Measurements from ENCODE around the gene SDHC.

The SDHC gene

GRCh38 chr1:161287482-161288054 lies 26.6 kb upstream of the SDHC start:
- H3K27me3 ChIP-seq (ENCODE audit: control insufficient read depth in 1 of 2, insufficient read depth in 2 of 2, low read length in 2 of 2): no peaks in the 10 kb centered on the region
- H3K4me3 ChIP-seq (ENCODE audit: low read depth in 1 of 2, low read length in 2 of 2): no peak overlapping the region
- no peaks in the 10 kb centered on the region for H3K9me3 ChIP-seq (ENCODE audit: control insufficient read depth in 1 of 2, low read length in 2 of 2)

GRCh38 chr1:161290779-161291178 lies 23.4 kb upstream of the SDHC start:
- no peak overlapping the region for H3K4me3 ChIP-seq (ENCODE audit: low read depth in 1 of 2, low read length in 2 of 2)
- H3K27me3 ChIP-seq (ENCODE audit: control insufficient read depth in 1 of 2, insufficient read depth in 2 of 2, low read length in 2 of 2): no peaks in the 10 kb centered on the region
- no peaks in the 10 kb centered on the region for H3K9me3 ChIP-seq (ENCODE audit: control insufficient read depth in 1 of 2, low read length in 2 of 2)
- H3K36me3 ChIP-seq (ENCODE audit: control insufficient read depth in 1 of 2, insufficient read depth in 2 of 2, low read length in 2 of 2): no peaks in the 10 kb centered on the region
- peaks cover 0 to 7% of the 10 kb centered on the region in 2 donors for H3K4me1 ChIP-seq (ENCODE audit: control insufficient read depth in 1 of 2, insufficient read depth in 2 of 2, low read length in 2 of 2)
- no peak overlapping the region for H3K27ac ChIP-seq (ENCODE audit: low read depth, low read length)
- no peak overlapping the region for H3K9ac ChIP-seq (ENCODE audit: low read depth in 1 of 2, low read length in 2 of 2)

More at GRCh38 chr1:161287482-161288054, 26.6 kb upstream of the SDHC start:
- H3K4me1 ChIP-seq (ENCODE audit: control insufficient read depth in 1 of 2, insufficient read depth in 2 of 2, low read length in 2 of 2): peaks cover 0 to 7% of the 10 kb centered on the region in 2 donors
- H3K36me3 ChIP-seq (ENCODE audit: control insufficient read depth in 1 of 2, insufficient read depth in 2 of 2, low read length in 2 of 2): no peaks in the 10 kb centered on the region
- no peak overlapping the region for H3K9ac ChIP-seq (ENCODE audit: low read depth in 1 of 2, low read length in 2 of 2)
- H3K27ac ChIP-seq (ENCODE audit: low read depth, low read length): no peak overlapping the region

GRCh38 chr1:161297415-161297814 lies 16.8 kb upstream of the SDHC start:
- H3K4me3 ChIP-seq (ENCODE audit: low read depth in 1 of 2, low read length in 2 of 2): no peak overlapping the region
- H3K36me3 ChIP-seq (ENCODE audit: control insufficient read depth in 1 of 2, insufficient read depth in 2 of 2, low read length in 2 of 2): no peaks in the 10 kb centered on the region
- no peaks in the 10 kb centered on the region for H3K9me3 ChIP-seq (ENCODE audit: control insufficient read depth in 1 of 2, low read length in 2 of 2)
- H3K27ac ChIP-seq (ENCODE audit: low read depth, low read length): no peak overlapping the region
- no peaks in the 10 kb centered on the region for H3K27me3 ChIP-seq (ENCODE audit: control insufficient read depth in 1 of 2, insufficient read depth in 2 of 2, low read length in 2 of 2)
- H3K4me1 ChIP-seq (ENCODE audit: control insufficient read depth in 1 of 2, insufficient read depth in 2 of 2, low read length in 2 of 2): no peaks in the 10 kb centered on the region
- H3K9ac ChIP-seq (ENCODE audit: low read depth in 1 of 2, low read length in 2 of 2): no peak overlapping the region

GRCh38 chr1:161298116-161298515 lies 16.1 kb upstream of the SDHC start:
- Histone ChIP-seq H3K36me3 (ENCODE audit: control insufficient read depth in 1 of 2, insufficient read depth in 2 of 2, low read length in 2 of 2) (no peaks in the 10 kb centered on the region), H3K4me1 (ENCODE audit: control insufficient read depth in 1 of 2, insufficient read depth in 2 of 2, low read length in 2 of 2) (no peaks in the 10 kb centered on the region), H3K4me3 (ENCODE audit: low read depth in 1 of 2, low read length in 2 of 2) (no peak overlapping the region), H3K9ac (ENCODE audit: low read depth in 1 of 2, low read length in 2 of 2) (no peak overlapping the region), H3K27me3 (ENCODE audit: control insufficient read depth in 1 of 2, insufficient read depth in 2 of 2, low read length in 2 of 2) (no peaks in the 10 kb centered on the region), H3K27ac (ENCODE audit: low read depth, low read length) (no peak overlapping the region), H3K9me3 (ENCODE audit: control insufficient read depth in 1 of 2, low read length in 2 of 2) (no peaks in the 10 kb centered on the region)

GRCh38 chr1:161299347-161299746 lies 14.8 kb upstream of the SDHC start:
- no peak overlapping the region for H3K27ac ChIP-seq (ENCODE audit: low read depth, low read length)
- no peak overlapping the region for H3K9ac ChIP-seq (ENCODE audit: low read depth in 1 of 2, low read length in 2 of 2)
- H3K4me1 ChIP-seq (ENCODE audit: control insufficient read depth in 1 of 2, insufficient read depth in 2 of 2, low read length in 2 of 2): peaks cover 3 to 6% of the 10 kb centered on the region in 2 donors
- H3K9me3 ChIP-seq (ENCODE audit: control insufficient read depth in 1 of 2, low read length in 2 of 2): no peaks in the 10 kb centered on the region
- no peaks in the 10 kb centered on the region for H3K36me3 ChIP-seq (ENCODE audit: control insufficient read depth in 1 of 2, insufficient read depth in 2 of 2, low read length in 2 of 2)
- H3K4me3 ChIP-seq (ENCODE audit: low read depth in 1 of 2, low read length in 2 of 2): no peak overlapping the region
- no peaks in the 10 kb centered on the region for H3K27me3 ChIP-seq (ENCODE audit: control insufficient read depth in 1 of 2, insufficient read depth in 2 of 2, low read length in 2 of 2)

- Histone ChIP-seq H3K4me3 (ENCODE audit: low read depth in 1 of 2, low read length in 2 of 2) (no peak overlapping the region), H3K27ac (ENCODE audit: low read depth, low read length) (no peak overlapping the region), H3K9ac (ENCODE audit: low read depth in 1 of 2, low read length in 2 of 2) (no peak overlapping the region), H3K4me1 (ENCODE audit: control insufficient read depth in 1 of 2, insufficient read depth in 2 of 2, low read length in 2 of 2) (peaks cover 8 to 13% of the 10 kb centered on the region in 2 donors), H3K36me3 (ENCODE audit: control insufficient read depth in 1 of 2, insufficient read depth in 2 of 2, low read length in 2 of 2) (no peaks in the 10 kb centered on the region), H3K9me3 (ENCODE audit: control insufficient read depth in 1 of 2, low read length in 2 of 2) (no peaks in the 10 kb centered on the region), H3K27me3 (ENCODE audit: control insufficient read depth in 1 of 2, insufficient read depth in 2 of 2, low read length in 2 of 2) (no peaks in the 10 kb centered on the region)
These were observed 13.7 kb upstream of the SDHC start for GRCh38 chr1:161300478-161300877.

GRCh38 chr1:161304927-161305866 lies 9.0 kb upstream of the SDHC start:
- Histone ChIP-seq H3K4me1 (ENCODE audit: control insufficient read depth in 1 of 2, insufficient read depth in 2 of 2, low read length in 2 of 2) (peaks cover 13 to 14% of the 10 kb centered on the region in 2 donors), H3K27ac (ENCODE audit: low read depth, low read length) (no peak overlapping the region), H3K9me3 (ENCODE audit: control insufficient read depth in 1 of 2, low read length in 2 of 2) (no peaks in the 10 kb centered on the region), H3K27me3 (ENCODE audit: control insufficient read depth in 1 of 2, insufficient read depth in 2 of 2, low read length in 2 of 2) (no peaks in the 10 kb centered on the region), H3K9ac (ENCODE audit: low read depth in 1 of 2, low read length in 2 of 2) (peak overlapping the region; percentile 80 to 87), H3K4me3 (ENCODE audit: low read depth in 1 of 2, low read length in 2 of 2) (peak overlapping the region; percentile 87 to 96), H3K36me3 (ENCODE audit: control insufficient read depth in 1 of 2, insufficient read depth in 2 of 2, low read length in 2 of 2) (no peaks in the 10 kb centered on the region)

GRCh38 chr1:161305867-161306519 lies 8.2 kb upstream of the SDHC start:
- H3K4me1 ChIP-seq (ENCODE audit: control insufficient read depth in 1 of 2, insufficient read depth in 2 of 2, low read length in 2 of 2): peaks cover 13 to 14% of the 10 kb centered on the region in 2 donors
- no peaks in the 10 kb centered on the region for H3K36me3 ChIP-seq (ENCODE audit: control insufficient read depth in 1 of 2, insufficient read depth in 2 of 2, low read length in 2 of 2)
- no peaks in the 10 kb centered on the region for H3K27me3 ChIP-seq (ENCODE audit: control insufficient read depth in 1 of 2, insufficient read depth in 2 of 2, low read length in 2 of 2)
- peak overlapping the region; percentile 87 to 96 for H3K4me3 ChIP-seq (ENCODE audit: low read depth in 1 of 2, low read length in 2 of 2)
- peak overlapping the region; percentile 80 to 87 for H3K9ac ChIP-seq (ENCODE audit: low read depth in 1 of 2, low read length in 2 of 2)
- H3K27ac ChIP-seq (ENCODE audit: low read depth, low read length): peak overlapping the region; percentile 36
- H3K9me3 ChIP-seq (ENCODE audit: control insufficient read depth in 1 of 2, low read length in 2 of 2): no peaks in the 10 kb centered on the region

- H3K9ac ChIP-seq (ENCODE audit: low read depth in 1 of 2, low read length in 2 of 2): no peak overlapping the region
These were observed 6.9 kb upstream of the SDHC start for GRCh38 chr1:161307230-161307768.

More at GRCh38 chr1:161307230-161307768, 6.9 kb upstream of the SDHC start:
- peak overlapping the region; percentile 31 for H3K27ac ChIP-seq (ENCODE audit: low read depth, low read length)
- no peaks in the 10 kb centered on the region for H3K27me3 ChIP-seq (ENCODE audit: control insufficient read depth in 1 of 2, insufficient read depth in 2 of 2, low read length in 2 of 2)
- peaks cover 13 to 14% of the 10 kb centered on the region in 2 donors for H3K4me1 ChIP-seq (ENCODE audit: control insufficient read depth in 1 of 2, insufficient read depth in 2 of 2, low read length in 2 of 2)
- H3K9me3 ChIP-seq (ENCODE audit: control insufficient read depth in 1 of 2, low read length in 2 of 2): no peaks in the 10 kb centered on the region
- H3K36me3 ChIP-seq (ENCODE audit: control insufficient read depth in 1 of 2, insufficient read depth in 2 of 2, low read length in 2 of 2): no peaks in the 10 kb centered on the region
- H3K4me3 ChIP-seq (ENCODE audit: low read depth in 1 of 2, low read length in 2 of 2): no peak overlapping the region

All from duodenal mucosa (tissue), 2 donors.